Gastroesophageal sphincter (tissue), 3 donors: Measurements from ENCODE around the gene POTEM.
"Not testable (repeated sequence)": the region's sequence is repeated elsewhere in the genome, so short reads cannot be mapped to it uniquely, and the experiment has no call there.

Source experiments
- CTCF ChIP-seq, 4 experiments: fragments of 200-600 bp in 2 of 4; fragments of 450-650 bp in 2 of 4; sonication (generic) in 1 of 4; IDR thresholded peaks; one replicate each; pipeline ENCODE4 v1.5.1; 2017 to 2019; ENCODE audit warnings: antibody characterized with exemption in 4 of 4, mild to moderate bottlenecking in 2 of 4, moderate library complexity in 2 of 4
- EP300 ChIP-seq: sonication (generic); formaldehyde crosslinking; IDR thresholded peaks from one replicate; pipeline ENCODE4 v1.6.1; 2017; ENCODE audit warnings: antibody characterized with exemption, mild to moderate bottlenecking
- POLR2A ChIP-seq, 2 donors: fragments of 450-650 bp; IDR thresholded peaks; one replicate each; pipeline ENCODE4 v1.6.1; 2017; ENCODE audit warnings: antibody characterized with exemption in 2 of 2, mild to moderate bottlenecking in 2 of 2, moderate library complexity in 1 of 2
- POLR2AphosphoS5 ChIP-seq: sonication (generic); formaldehyde crosslinking; IDR thresholded peaks from one replicate; pipeline ENCODE4 v1.6.1; 2017; ENCODE audit warnings: antibody characterized with exemption

- TF ChIP-seq CTCF (IDR thresholded peaks at IDR 0.05); POLR2AphosphoS5; POLR2A (IDR thresholded peaks at IDR 0.05); EP300: not testable (repeated sequence)
Measured at GRCh38 chr14:18955816-18956215, 11.4 kb upstream of the POTEM start.
